ENCODE data around the gene SEMA5A.

The SEMA5A gene

DNA sequence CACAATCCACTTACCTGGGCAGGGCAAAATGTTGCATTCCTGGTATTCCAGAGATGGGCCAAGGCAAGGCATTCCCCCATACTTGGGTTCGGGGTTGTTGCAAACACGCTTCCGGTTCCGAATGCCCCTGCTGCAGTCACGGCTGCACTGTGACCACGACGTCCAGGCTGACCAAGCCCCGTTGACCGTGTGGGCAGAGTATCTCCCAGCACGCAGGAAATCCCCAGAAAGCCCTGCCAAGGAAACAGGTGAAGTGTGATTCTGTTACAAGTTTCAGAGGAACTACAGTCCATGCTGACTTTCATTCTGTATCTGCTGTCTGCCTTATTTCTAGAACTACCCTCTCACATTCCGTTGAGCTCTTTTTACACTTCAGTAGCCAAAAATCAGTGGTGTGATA is 483.0 kb downstream of the SEMA5A start:
- Histone ChIP-seq H3K36me3 (ENCODE audit: control insufficient read depth in 5 of 5, insufficient read depth in 5 of 5, low read length in 5 of 5) (no peaks in the 10 kb centered on the region), H3K27ac (ENCODE audit: low read depth, low read length) (no peak overlapping the region), H3K27me3 (ENCODE audit: control insufficient read depth in 5 of 5, insufficient read depth in 4 of 5, low read length in 5 of 5) (no peaks in the 10 kb centered on the region), H3K4me3 (ENCODE audit: low read depth in 1 of 5, low read length in 5 of 5) (no peak overlapping the region), H3K4me1 (ENCODE audit: control insufficient read depth in 5 of 5, insufficient read depth in 5 of 5, low read length in 5 of 5) (no peaks in the 10 kb centered on the region), H3K9me3 (ENCODE audit: control insufficient read depth in 5 of 5, low read length in 5 of 5) (no peaks in the 10 kb centered on the region), H3K9ac (ENCODE audit: low read length in 5 of 5) (no peak overlapping the region)

DNA sequence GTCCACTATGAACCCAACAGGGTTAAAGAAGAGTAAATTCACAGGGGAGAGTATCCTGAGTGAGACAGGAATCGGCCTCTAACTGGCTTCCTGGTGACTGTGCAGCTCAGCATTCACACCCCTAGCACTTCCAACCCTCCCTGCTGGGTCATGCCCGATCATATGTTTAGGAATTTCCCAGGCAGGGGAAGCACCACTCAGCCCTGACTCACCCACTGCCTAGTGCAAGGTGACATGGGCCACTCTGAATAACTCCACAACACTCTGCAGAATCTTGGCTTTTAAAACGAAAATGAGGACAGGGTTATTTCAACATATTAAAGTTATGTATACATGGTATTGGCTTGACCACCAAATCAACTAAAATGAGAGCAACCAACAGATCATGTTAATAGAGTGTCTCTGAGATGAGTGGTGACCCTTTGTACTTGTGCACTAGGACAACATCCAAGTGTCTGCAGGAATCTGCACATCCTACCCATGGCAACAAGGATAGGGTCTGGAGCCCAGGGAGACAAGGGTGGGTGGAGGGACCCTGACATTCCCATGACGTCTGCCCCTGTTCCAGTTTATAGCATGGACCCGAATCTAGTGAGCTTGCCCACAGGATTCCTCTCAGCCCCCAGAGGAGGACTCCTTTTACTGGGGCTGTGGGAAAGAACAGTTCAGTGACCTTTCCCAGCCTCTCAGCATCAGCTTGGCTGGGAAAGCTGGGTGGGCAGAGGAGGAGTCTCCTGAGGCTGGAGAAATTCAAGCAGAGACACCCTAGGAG is 485.8 kb downstream of the SEMA5A start:
- Histone ChIP-seq H3K36me3 (ENCODE audit: control insufficient read depth in 5 of 5, insufficient read depth in 5 of 5, low read length in 5 of 5) (no peaks in the 10 kb centered on the region), H3K27ac (ENCODE audit: low read depth, low read length) (no peak overlapping the region), H3K27me3 (ENCODE audit: control insufficient read depth in 5 of 5, insufficient read depth in 4 of 5, low read length in 5 of 5) (no peaks in the 10 kb centered on the region), H3K9me3 (ENCODE audit: control insufficient read depth in 5 of 5, low read length in 5 of 5) (no peaks in the 10 kb centered on the region), H3K4me3 (ENCODE audit: low read depth in 1 of 5, low read length in 5 of 5) (no peak overlapping the region), H3K9ac (ENCODE audit: low read length in 5 of 5) (no peak overlapping the region), H3K4me1 (ENCODE audit: control insufficient read depth in 5 of 5, insufficient read depth in 5 of 5, low read length in 5 of 5) (no peaks in the 10 kb centered on the region)

DNA sequence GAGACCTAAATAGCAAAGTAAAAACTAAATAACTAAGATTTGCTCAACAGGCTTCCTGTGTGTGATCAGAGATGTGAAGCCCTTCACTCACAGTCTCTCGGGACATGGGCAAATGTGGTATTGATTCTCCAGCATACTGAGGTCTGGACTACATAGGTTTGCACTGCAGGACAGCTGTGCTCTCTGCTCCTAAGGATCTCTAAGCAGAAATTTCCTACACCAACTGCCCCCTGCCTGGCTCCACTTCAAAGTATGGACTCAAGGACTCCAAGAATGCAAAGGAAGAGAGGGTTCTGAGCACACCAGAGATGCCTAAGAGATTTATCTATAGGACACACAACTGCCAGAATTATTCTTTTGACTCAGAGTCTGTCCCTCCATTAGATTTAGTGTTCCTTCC is 487.2 kb downstream of the SEMA5A start:
- H3K9me3 ChIP-seq (ENCODE audit: control insufficient read depth in 5 of 5, low read length in 5 of 5) = no peaks in the 10 kb centered on the region
- H3K9ac ChIP-seq (ENCODE audit: low read length in 5 of 5) = no peak overlapping the region
- H3K4me1 ChIP-seq (ENCODE audit: control insufficient read depth in 5 of 5, insufficient read depth in 5 of 5, low read length in 5 of 5) = no peaks in the 10 kb centered on the region
- H3K36me3 ChIP-seq (ENCODE audit: control insufficient read depth in 5 of 5, insufficient read depth in 5 of 5, low read length in 5 of 5) = no peaks in the 10 kb centered on the region
- H3K4me3 ChIP-seq (ENCODE audit: low read depth in 1 of 5, low read length in 5 of 5) = no peak overlapping the region
- H3K27ac ChIP-seq (ENCODE audit: low read depth, low read length) = no peak overlapping the region
- H3K27me3 ChIP-seq (ENCODE audit: control insufficient read depth in 5 of 5, insufficient read depth in 4 of 5, low read length in 5 of 5) = no peaks in the 10 kb centered on the region

DNA sequence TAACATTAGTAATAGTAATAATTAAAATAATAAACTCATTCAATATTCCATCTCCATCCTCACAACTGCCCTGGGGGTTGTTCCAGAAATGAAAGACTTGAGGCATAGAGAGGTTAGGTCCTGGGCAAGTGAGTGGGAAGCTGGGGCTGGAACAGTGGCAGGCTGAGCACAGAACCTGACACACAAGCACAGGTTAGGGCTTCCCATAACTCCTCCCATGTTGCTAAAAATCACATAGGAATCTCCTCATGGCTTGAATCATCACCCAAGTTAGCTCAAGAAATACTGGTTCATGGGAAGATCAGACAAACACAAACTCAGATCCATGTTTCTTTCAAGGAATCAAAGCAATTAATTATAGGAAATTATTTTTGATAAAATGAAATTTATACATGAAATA is 487.7 kb downstream of the SEMA5A start:
- no peak overlapping the region for H3K9ac ChIP-seq (ENCODE audit: low read length in 5 of 5)
- no peaks in the 10 kb centered on the region for H3K9me3 ChIP-seq (ENCODE audit: control insufficient read depth in 5 of 5, low read length in 5 of 5)
- no peaks in the 10 kb centered on the region for H3K4me1 ChIP-seq (ENCODE audit: control insufficient read depth in 5 of 5, insufficient read depth in 5 of 5, low read length in 5 of 5)
- no peaks in the 10 kb centered on the region for H3K27me3 ChIP-seq (ENCODE audit: control insufficient read depth in 5 of 5, insufficient read depth in 4 of 5, low read length in 5 of 5)
- H3K4me3 ChIP-seq (ENCODE audit: low read depth in 1 of 5, low read length in 5 of 5) = no peak overlapping the region
- no peaks in the 10 kb centered on the region for H3K36me3 ChIP-seq (ENCODE audit: control insufficient read depth in 5 of 5, insufficient read depth in 5 of 5, low read length in 5 of 5)
- no peak overlapping the region for H3K27ac ChIP-seq (ENCODE audit: low read depth, low read length)

DNA sequence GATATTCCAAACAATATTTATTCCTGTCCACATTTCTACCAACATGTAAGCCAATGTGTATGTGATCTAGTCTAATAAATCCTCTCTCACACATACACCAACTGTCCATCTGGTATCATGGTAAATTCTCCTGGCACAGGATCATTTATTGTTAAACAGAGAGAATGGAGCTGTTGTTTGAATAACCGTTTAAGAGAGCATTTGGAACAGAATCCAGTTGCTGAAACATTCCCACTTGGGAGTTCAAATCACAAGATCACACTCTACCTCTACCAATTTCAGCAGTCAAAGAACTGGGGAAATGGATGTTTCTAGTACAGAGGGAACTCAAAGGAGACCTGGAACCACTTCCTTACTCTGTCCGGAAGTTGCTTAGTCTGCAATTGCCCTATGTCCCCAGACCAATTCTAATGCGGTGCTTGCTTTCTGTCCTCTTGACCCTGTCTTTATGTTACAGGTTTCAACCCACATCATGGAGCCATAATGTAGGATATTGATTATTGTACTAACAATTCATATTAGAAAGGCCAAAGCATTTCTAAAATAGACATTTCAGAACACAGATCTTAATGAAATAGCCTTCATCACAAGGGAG is 488.4 kb downstream of the SEMA5A start:
- Histone ChIP-seq H3K4me3 (ENCODE audit: low read depth in 1 of 5, low read length in 5 of 5) (no peak overlapping the region), H3K9me3 (ENCODE audit: control insufficient read depth in 5 of 5, low read length in 5 of 5) (no peaks in the 10 kb centered on the region), H3K27ac (ENCODE audit: low read depth, low read length) (no peak overlapping the region), H3K4me1 (ENCODE audit: control insufficient read depth in 5 of 5, insufficient read depth in 5 of 5, low read length in 5 of 5) (no peaks in the 10 kb centered on the region), H3K27me3 (ENCODE audit: control insufficient read depth in 5 of 5, insufficient read depth in 4 of 5, low read length in 5 of 5) (no peaks in the 10 kb centered on the region), H3K36me3 (ENCODE audit: control insufficient read depth in 5 of 5, insufficient read depth in 5 of 5, low read length in 5 of 5) (no peaks in the 10 kb centered on the region), H3K9ac (ENCODE audit: low read length in 5 of 5) (no peak overlapping the region)

DNA sequence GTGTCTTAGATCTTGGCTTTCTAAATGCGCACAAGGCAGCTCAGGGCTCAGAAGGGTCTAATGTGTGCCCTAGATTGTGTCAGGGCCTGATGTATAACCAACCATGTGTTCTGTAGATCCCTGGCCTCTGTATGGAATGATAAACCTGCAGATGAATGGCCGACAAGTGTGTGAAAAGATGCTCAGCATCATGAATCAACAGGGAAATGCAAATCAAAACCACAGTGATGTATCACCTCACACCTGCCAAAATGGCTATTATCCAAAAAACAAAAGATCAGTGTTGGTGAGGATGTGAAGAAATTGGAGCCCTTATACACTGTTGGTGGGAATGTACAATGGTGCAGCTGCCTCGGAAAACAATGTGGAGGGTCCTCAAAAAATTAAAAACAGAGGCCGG is 489.8 kb downstream of the SEMA5A start:
- Histone ChIP-seq H3K27me3 (ENCODE audit: control insufficient read depth in 5 of 5, insufficient read depth in 4 of 5, low read length in 5 of 5) (no peaks in the 10 kb centered on the region), H3K9ac (ENCODE audit: low read length in 5 of 5) (no peak overlapping the region), H3K4me1 (ENCODE audit: control insufficient read depth in 5 of 5, insufficient read depth in 5 of 5, low read length in 5 of 5) (no peaks in the 10 kb centered on the region), H3K4me3 (ENCODE audit: low read depth in 1 of 5, low read length in 5 of 5) (no peak overlapping the region), H3K36me3 (ENCODE audit: control insufficient read depth in 5 of 5, insufficient read depth in 5 of 5, low read length in 5 of 5) (no peaks in the 10 kb centered on the region), H3K9me3 (ENCODE audit: control insufficient read depth in 5 of 5, low read length in 5 of 5) (no peaks in the 10 kb centered on the region), H3K27ac (ENCODE audit: low read depth, low read length) (no peak overlapping the region)

DNA sequence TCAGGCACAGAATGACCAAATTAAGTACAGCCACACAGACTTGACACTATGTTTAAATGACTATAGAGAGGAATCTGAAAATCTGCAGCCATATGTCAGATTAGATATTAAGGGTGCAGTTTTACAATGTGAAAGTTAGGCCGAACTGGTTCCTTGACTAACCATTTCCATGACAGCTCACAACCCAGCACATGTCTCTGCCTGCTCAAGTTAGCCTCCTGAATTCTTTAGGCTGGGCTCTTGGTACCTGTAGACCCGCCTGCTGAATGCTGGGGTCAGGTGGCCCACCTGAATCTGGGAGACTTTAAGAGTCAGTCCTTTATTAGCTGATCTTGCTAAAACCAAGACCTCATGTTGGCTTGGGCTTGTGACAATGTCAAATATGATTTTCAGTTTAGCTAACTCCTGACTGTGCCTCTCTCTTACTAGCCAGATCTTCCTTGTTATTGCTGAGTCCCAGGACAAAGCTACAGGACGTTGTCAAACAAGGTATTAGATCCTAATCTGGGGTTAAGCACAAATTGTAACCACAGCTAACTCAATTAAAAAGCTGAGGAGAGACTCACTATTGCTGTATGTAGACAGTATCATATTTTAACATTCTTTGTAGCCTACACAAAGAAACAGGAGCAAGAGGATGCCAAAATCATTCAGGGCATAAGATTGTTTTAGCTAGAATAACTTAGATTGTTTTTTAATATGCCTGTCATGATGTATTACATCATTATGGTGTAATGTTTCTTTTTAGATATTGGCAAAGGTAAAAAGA is 490.9 kb downstream of the SEMA5A start:
- no peak overlapping the region for H3K27ac ChIP-seq (ENCODE audit: low read depth, low read length)
- H3K4me1 ChIP-seq (ENCODE audit: control insufficient read depth in 5 of 5, insufficient read depth in 5 of 5, low read length in 5 of 5) = no peaks in the 10 kb centered on the region
- no peaks in the 10 kb centered on the region for H3K27me3 ChIP-seq (ENCODE audit: control insufficient read depth in 5 of 5, insufficient read depth in 4 of 5, low read length in 5 of 5)
- H3K4me3 ChIP-seq (ENCODE audit: low read depth in 1 of 5, low read length in 5 of 5) = no peak overlapping the region
- no peaks in the 10 kb centered on the region for H3K9me3 ChIP-seq (ENCODE audit: control insufficient read depth in 5 of 5, low read length in 5 of 5)
- H3K36me3 ChIP-seq (ENCODE audit: control insufficient read depth in 5 of 5, insufficient read depth in 5 of 5, low read length in 5 of 5) = no peaks in the 10 kb centered on the region
- H3K9ac ChIP-seq (ENCODE audit: low read length in 5 of 5) = no peak overlapping the region

DNA sequence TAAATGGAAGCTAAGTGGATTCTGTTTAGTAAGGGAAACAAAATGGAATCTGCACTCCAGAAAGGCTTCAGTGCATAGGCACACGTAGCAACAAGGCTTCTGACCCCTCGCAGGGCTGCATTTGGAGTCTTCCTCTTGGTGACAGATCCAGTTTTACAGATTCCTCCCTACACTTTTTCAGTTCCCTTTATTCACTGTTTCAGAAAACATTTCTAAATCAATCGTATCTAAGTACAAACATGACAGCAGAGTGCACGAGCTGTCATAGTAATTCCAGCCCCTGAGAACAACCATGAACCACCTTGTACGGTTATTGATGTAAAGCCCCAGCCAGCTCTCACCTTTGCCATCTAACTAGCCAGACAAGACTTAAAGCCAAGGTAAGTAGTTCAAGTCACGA is 491.6 kb downstream of the SEMA5A start:
- H3K36me3 ChIP-seq (ENCODE audit: control insufficient read depth in 5 of 5, insufficient read depth in 5 of 5, low read length in 5 of 5) = no peaks in the 10 kb centered on the region
- no peaks in the 10 kb centered on the region for H3K27me3 ChIP-seq (ENCODE audit: control insufficient read depth in 5 of 5, insufficient read depth in 4 of 5, low read length in 5 of 5)
- H3K27ac ChIP-seq (ENCODE audit: low read depth, low read length) = no peak overlapping the region
- H3K9me3 ChIP-seq (ENCODE audit: control insufficient read depth in 5 of 5, low read length in 5 of 5) = no peaks in the 10 kb centered on the region
- no peak overlapping the region for H3K4me3 ChIP-seq (ENCODE audit: low read depth in 1 of 5, low read length in 5 of 5)
- no peak overlapping the region for H3K9ac ChIP-seq (ENCODE audit: low read length in 5 of 5)
- H3K4me1 ChIP-seq (ENCODE audit: control insufficient read depth in 5 of 5, insufficient read depth in 5 of 5, low read length in 5 of 5) = no peaks in the 10 kb centered on the region

DNA sequence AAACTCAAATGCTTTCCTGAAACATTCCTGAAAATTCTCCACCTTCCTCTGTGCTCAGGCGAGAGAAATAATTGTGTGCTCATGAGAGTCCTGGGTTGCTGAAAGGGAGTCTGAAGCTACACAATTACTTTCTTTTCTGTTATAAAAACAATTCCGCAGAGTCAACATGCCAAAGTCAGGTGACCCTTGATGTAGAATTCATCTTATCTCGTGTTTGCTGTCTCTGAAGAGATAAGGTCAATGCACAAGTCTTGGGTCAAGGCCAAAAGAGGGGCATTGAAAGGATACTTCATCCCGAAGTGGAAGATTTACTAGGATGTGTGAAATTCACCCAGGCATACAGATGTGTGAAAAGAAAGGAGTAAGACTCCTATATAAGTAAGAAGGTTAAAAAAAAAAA is 493.5 kb downstream of the SEMA5A start:
- Histone ChIP-seq H3K9ac (ENCODE audit: low read length in 5 of 5) (no peak overlapping the region), H3K27ac (ENCODE audit: low read depth, low read length) (no peak overlapping the region), H3K4me1 (ENCODE audit: control insufficient read depth in 5 of 5, insufficient read depth in 5 of 5, low read length in 5 of 5) (no peaks in the 10 kb centered on the region), H3K9me3 (ENCODE audit: control insufficient read depth in 5 of 5, low read length in 5 of 5) (peaks cover 0 to 2% (median 0%) of the 10 kb centered on the region in 5 donors), H3K36me3 (ENCODE audit: control insufficient read depth in 5 of 5, insufficient read depth in 5 of 5, low read length in 5 of 5) (no peaks in the 10 kb centered on the region), H3K27me3 (ENCODE audit: control insufficient read depth in 5 of 5, insufficient read depth in 4 of 5, low read length in 5 of 5) (no peaks in the 10 kb centered on the region), H3K4me3 (ENCODE audit: low read depth in 1 of 5, low read length in 5 of 5) (no peak overlapping the region)

DNA sequence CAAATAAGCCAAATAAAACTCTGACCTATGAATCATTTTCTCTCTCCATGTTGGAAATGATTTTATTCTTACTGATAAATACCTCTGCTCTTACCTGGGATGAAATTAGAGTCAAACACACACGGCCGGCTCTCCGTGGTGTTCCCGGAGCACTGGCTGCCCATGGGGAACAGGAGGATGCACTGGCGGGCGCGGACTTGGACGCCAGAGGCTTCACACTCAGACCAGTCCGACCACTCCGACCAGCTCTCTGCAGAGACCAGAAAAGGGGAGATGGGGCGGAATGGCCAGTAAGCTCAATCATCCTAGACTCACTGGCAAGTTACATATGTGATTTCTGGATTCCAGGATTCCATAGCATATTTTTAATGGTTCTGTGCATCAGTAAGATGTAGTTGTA is 494.1 kb downstream of the SEMA5A start:
- no peak overlapping the region for H3K27ac ChIP-seq (ENCODE audit: low read depth, low read length)
- H3K36me3 ChIP-seq (ENCODE audit: control insufficient read depth in 5 of 5, insufficient read depth in 5 of 5, low read length in 5 of 5) = no peaks in the 10 kb centered on the region
- H3K4me1 ChIP-seq (ENCODE audit: control insufficient read depth in 5 of 5, insufficient read depth in 5 of 5, low read length in 5 of 5) = no peaks in the 10 kb centered on the region
- H3K9me3 ChIP-seq (ENCODE audit: control insufficient read depth in 5 of 5, low read length in 5 of 5) = peaks cover 0 to 2% (median 0%) of the 10 kb centered on the region in 5 donors
- no peaks in the 10 kb centered on the region for H3K27me3 ChIP-seq (ENCODE audit: control insufficient read depth in 5 of 5, insufficient read depth in 4 of 5, low read length in 5 of 5)
- no peak overlapping the region for H3K4me3 ChIP-seq (ENCODE audit: low read depth in 1 of 5, low read length in 5 of 5)
- no peak overlapping the region for H3K9ac ChIP-seq (ENCODE audit: low read length in 5 of 5)
